Transverse colon (tissue), 4 donors: Measurements from ENCODE around the gene CD47. TPM values are rescaled to one million over a fixed set of nuclear protein-coding genes. Genes with fewer than 3 reads are reported as not detected.

Experiments
- DNase-seq: peaks from one replicate; pipeline ENCODE4 v3.0.0-alpha.2; 2019
- H3K27ac ChIP-seq, 4 donors: fragments of 200-600 bp; sonication (generic); 2 replicates each; pipeline ENCODE4 v1.5.1; 2016 to 2018; ENCODE audit warnings: inconsistent platforms in 4 of 4
- H3K27me3 ChIP-seq: fragments of 200-600 bp; sonication (generic); 2 replicates; pipeline ENCODE4 v1.5.1; 2017; ENCODE audit warnings: inconsistent platforms
- H3K36me3 ChIP-seq, 4 donors: fragments of 200-600 bp; sonication (generic); 2 replicates each; pipeline ENCODE4 v1.5.1; 2017 to 2019; ENCODE audit warnings: inconsistent platforms in 4 of 4
- H3K4me1 ChIP-seq, 4 donors: fragments of 200-600 bp; sonication (generic); 2 replicates each; pipeline ENCODE4 v1.5.1; 2017 to 2020; ENCODE audit warnings: inconsistent platforms in 4 of 4
- H3K4me3 ChIP-seq, 4 donors: fragments of 200-600 bp; sonication (generic); 1 replicate in 1 of 4; 2 replicates in 3 of 4; pipeline versions ENCODE4 v1.5.1 to v1.6.1; 2017 to 2019; ENCODE audit warnings: inconsistent platforms in 4 of 4
- H3K9me3 ChIP-seq, 2 donors: fragments of 200-600 bp; sonication (generic); 2 replicates each; pipeline ENCODE4 v1.5.1; 2017 to 2019; ENCODE audit warnings: inconsistent platforms in 2 of 2
- CTCF ChIP-seq, 5 experiments: fragments of 200-600 bp in 3 of 5; fragments of 450-650 bp in 2 of 5; sonication (generic) in 3 of 5; IDR thresholded peaks; 1 replicate in 2 of 5; 2 replicates in 3 of 5; pipeline ENCODE4 v1.5.1; 2016 to 2017; ENCODE audit warnings: antibody characterized with exemption in 5 of 5, inconsistent platforms in 3 of 5, mild to moderate bottlenecking in 2 of 5, moderate library complexity in 1 of 5
- EP300 ChIP-seq: sonication (generic); formaldehyde crosslinking; IDR thresholded peaks from one replicate; pipeline ENCODE4 v1.6.1; 2017; ENCODE audit warnings: antibody characterized with exemption, low read depth
- POLR2A ChIP-seq: fragments of 450-650 bp; IDR thresholded peaks from one replicate; pipeline ENCODE4 v1.6.1; 2016; ENCODE audit warnings: antibody characterized with exemption, mild to moderate bottlenecking, moderate library complexity
- POLR2AphosphoS5 ChIP-seq, 3 donors: sonication (generic); formaldehyde crosslinking; IDR thresholded peaks; one replicate each; pipeline ENCODE4 v1.6.1; 2016; ENCODE audit warnings: antibody characterized with exemption in 3 of 3
- WGBS, 2 donors: methylation state at CpG; one replicate each; pipeline ENCODE4 v1.1.5; 2018; ENCODE audit warnings: low coverage in 1 of 2; 5-methylcytosine and 5-hydroxymethylcytosine counted together
- in situ Hi-C, 4 donors: fragments of 200-750 bp; cut with MboI; loops; one replicate each; pipeline versions ENCODE4 v1.15.0 to v1.15.1; 2017; ENCODE audit warnings: low sequenced_read_pairs in 3 of 4, low pct_ligation_motif_present in 1 of 4, low pct_unique_long_range_greater_than_20kb in 1 of 4
- intact Hi-C: fragments of 100-400 bp; cut with DNase I; formaldehyde crosslinking; loops from one replicate; pipeline ENCODE4 v1.15.1; 2023; ENCODE audit warnings: low total_unique reads
- total RNA-seq, 4 donors: library from RNA; depleted of rRNA; stranded (reverse); fragments of >200 nt; gene quantifications; one replicate each; pipeline ENCODE4 v1.1.0, GENCODE V29; 2016

Gene CD47
- total RNA-seq, 4 donors from 2014 or later, result 71.7 to 108 (median 93.4) TPM

- Histone ChIP-seq H3K4me1 (peaks cover 0 to 1% (median 0%) of the 10 kb centered on the region in 4 donors), H3K9me3 (no peaks in the 10 kb centered on the region), H3K4me3 (no peak overlapping the region), H3K27ac (no peak overlapping the region), H3K27me3 (no peaks in the 10 kb centered on the region), H3K36me3 (no peaks in the 10 kb centered on the region)
- in situ Hi-C loops (no loop called here), intact Hi-C loops (no loop called here)
- no peak for DNase-seq
- WGBS, 2 donors, result 62 to 73% methylated on average over 6 to 8 of the region's 8 CpGs
- no peak for TF ChIP-seq CTCF (IDR thresholded peaks at IDR 0.05)
- TF ChIP-seq EP300, result no peak
- TF ChIP-seq POLR2A, result no peak
- TF ChIP-seq POLR2AphosphoS5 (IDR thresholded peaks at IDR 0.05), result no peak
Observed at GRCh38 chr3:108013141-108014055, 77.4 kb downstream of the CD47 start.

GRCh38 chr3:108012304-108012703 lies 78.5 kb downstream of the CD47 start:
- H3K4me3 ChIP-seq, result no peak overlapping the region
- intact Hi-C loops, result no loop called here
- in situ Hi-C loops, result no loop called here
- H3K4me1 ChIP-seq, result peaks cover 0 to 3% (median 0%) of the 10 kb centered on the region in 4 donors
- DNase-seq, result no peak
- no peaks in the 10 kb centered on the region for H3K9me3 ChIP-seq
- H3K36me3 ChIP-seq, result no peaks in the 10 kb centered on the region
- TF ChIP-seq POLR2A, result no peak
- TF ChIP-seq EP300, result no peak
- no peak for TF ChIP-seq POLR2AphosphoS5 (IDR thresholded peaks at IDR 0.05)
- 92 to 100% methylated on average over 6 to 8 of the region's 8 CpGs for WGBS, 2 donors
- H3K27ac ChIP-seq, result no peak overlapping the region
- H3K27me3 ChIP-seq, result no peaks in the 10 kb centered on the region

- intact Hi-C loops, result no loop called here
- Histone ChIP-seq H3K4me1 (peaks cover 4 to 8% (median 5%) of the 10 kb centered on the region in 4 donors), H3K9me3 (no peaks in the 10 kb centered on the region), H3K4me3 (no peak overlapping the region), H3K27ac (no peak overlapping the region), H3K27me3 (no peaks in the 10 kb centered on the region), H3K36me3 (no peaks in the 10 kb centered on the region)
- in situ Hi-C loops, result no loop called here
- no peak for TF ChIP-seq POLR2AphosphoS5 (IDR thresholded peaks at IDR 0.05)
- TF ChIP-seq CTCF (IDR thresholded peaks at IDR 0.05), result no peak
- TF ChIP-seq EP300, result no peak
- no peak for TF ChIP-seq POLR2A
- DNase-seq, result no peak
- 84% methylated on average over 4 of the region's 4 CpGs; no CpG with 5 or more reads in 1 of the 2 donors for WGBS, 2 donors
Observed at GRCh38 chr3:108011616-108012015, 79.2 kb downstream of the CD47 start.

GRCh38 chr3:108008931-108009639 lies 81.7 kb downstream of the CD47 start:
- no peak overlapping the region for H3K27ac ChIP-seq
- in situ Hi-C loops (no loop called here), intact Hi-C loops (no loop called here)
- no peak overlapping the region for H3K4me3 ChIP-seq
- TF ChIP-seq CTCF (IDR thresholded peaks at IDR 0.05) (no peak), POLR2A (no peak), POLR2AphosphoS5 (IDR thresholded peaks at IDR 0.05) (no peak), EP300 (no peak)
- H3K4me1 ChIP-seq, result peaks cover 8 to 18% (median 10%) of the 10 kb centered on the region in 4 donors
- DNase-seq, result no peak
- no peaks in the 10 kb centered on the region for H3K36me3 ChIP-seq
- 80% methylated on average over 3 of the region's 3 CpGs; no CpG with 5 or more reads in 1 of the 2 donors for WGBS, 2 donors
- H3K9me3 ChIP-seq, result no peaks in the 10 kb centered on the region
- no peaks in the 10 kb centered on the region for H3K27me3 ChIP-seq
